ENCODE data around the gene TBC1D22A. TPM values are rescaled to one million over a fixed set of nuclear protein-coding genes. Genes with fewer than 3 reads are reported as not detected.
"Not testable (repeated sequence)": the region's sequence is repeated elsewhere in the genome, so short reads cannot be mapped to it uniquely, and the experiment has no call there.

Gene TBC1D22A
- total and polyA plus RNA-seq, 8 donors: 12.0 to 17.6 (median 15.3) TPM

GRCh38 chr22:47114813-47115517 lies 352.5 kb downstream of the TBC1D22A start:
- DNase-seq: no peak
- intact Hi-C loops (cut with DNase I): no loop called here

DNA sequence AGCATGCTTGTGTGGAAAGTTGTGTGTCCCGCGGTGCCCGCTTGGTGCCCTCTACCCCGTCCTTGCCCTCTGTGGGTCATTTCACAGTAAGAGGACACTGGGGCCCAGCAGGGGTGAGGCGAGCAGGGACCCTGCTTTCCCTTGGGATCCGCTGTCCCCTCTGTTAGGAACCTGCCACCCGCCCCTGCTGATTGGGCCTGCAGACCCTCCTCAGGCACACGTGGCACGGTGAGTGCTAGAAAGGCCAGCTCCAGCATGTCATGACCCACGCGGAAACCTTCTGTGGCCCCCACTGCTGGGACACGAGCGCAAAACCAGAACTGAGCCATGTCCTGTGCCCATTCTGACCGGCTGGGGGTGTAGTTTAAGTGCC lies 353.1 kb downstream of the TBC1D22A start:
- Histone ChIP-seq H3K36me3 (no peaks in the 10 kb centered on the region), H3K27me3 (no peaks in the 10 kb centered on the region), H3K4me3 (no peak overlapping the region), H3K27ac (peak overlapping the region in 2 of 4 donors; percentile 79 to 80), H3K9me3 (no peaks in the 10 kb centered on the region), H3K4me1 (peaks cover 13 to 22% (median 13%) of the 10 kb centered on the region in 3 donors)
- WGBS, 2 donors: 92 to 96% methylated on average over 14 of the region's 14 CpGs
- FAIRE-seq (no peak), ATAC-seq (no peak), DNase-seq (no peak)
- TF ChIP-seq, protein P1, sequence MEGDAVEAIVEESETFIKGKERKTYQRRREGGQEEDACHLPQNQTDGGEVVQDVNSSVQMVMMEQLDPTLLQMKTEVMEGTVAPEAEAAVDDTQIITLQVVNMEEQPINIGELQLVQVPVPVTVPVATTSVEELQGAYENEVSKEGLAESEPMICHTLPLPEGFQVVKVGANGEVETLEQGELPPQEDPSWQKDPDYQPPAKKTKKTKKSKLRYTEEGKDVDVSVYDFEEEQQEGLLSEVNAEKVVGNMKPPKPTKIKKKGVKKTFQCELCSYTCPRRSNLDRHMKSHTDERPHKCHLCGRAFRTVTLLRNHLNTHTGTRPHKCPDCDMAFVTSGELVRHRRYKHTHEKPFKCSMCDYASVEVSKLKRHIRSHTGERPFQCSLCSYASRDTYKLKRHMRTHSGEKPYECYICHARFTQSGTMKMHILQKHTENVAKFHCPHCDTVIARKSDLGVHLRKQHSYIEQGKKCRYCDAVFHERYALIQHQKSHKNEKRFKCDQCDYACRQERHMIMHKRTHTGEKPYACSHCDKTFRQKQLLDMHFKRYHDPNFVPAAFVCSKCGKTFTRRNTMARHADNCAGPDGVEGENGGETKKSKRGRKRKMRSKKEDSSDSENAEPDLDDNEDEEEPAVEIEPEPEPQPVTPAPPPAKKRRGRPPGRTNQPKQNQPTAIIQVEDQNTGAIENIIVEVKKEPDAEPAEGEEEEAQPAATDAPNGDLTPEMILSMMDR (IDR thresholded peaks at IDR 0.05): no peak
- intact Hi-C loops (cut with DNase I): no loop called here

More at GRCh38 chr22:47114813-47115517, 352.5 kb downstream of the TBC1D22A start:
- 91 to 92% methylated on average over 20 of the region's 20 CpGs for WGBS, 2 donors
- peak overlapping the region in 1 of 4 donors; percentile 79 for H3K27ac ChIP-seq
- TF ChIP-seq, protein P1 (IDR thresholded peaks at IDR 0.05): no peak
- H3K4me3 ChIP-seq: no peak overlapping the region
- no peaks in the 10 kb centered on the region for H3K36me3 ChIP-seq
- H3K9me3 ChIP-seq: no peaks in the 10 kb centered on the region
- H3K4me1 ChIP-seq: peaks cover 12 to 22% (median 13%) of the 10 kb centered on the region in 3 donors
- no peaks in the 10 kb centered on the region for H3K27me3 ChIP-seq
- no peak for FAIRE-seq
- ATAC-seq: no peak

- WGBS, 2 donors: 68 to 75% methylated on average over 13 of the region's 13 CpGs
- Histone ChIP-seq H3K4me3 (no peak overlapping the region), H3K4me1 (peaks cover 13 to 22% (median 13%) of the 10 kb centered on the region in 3 donors), H3K27ac (peak overlapping the region; percentile 79 to 90 (median 82)), H3K9me3 (no peaks in the 10 kb centered on the region), H3K27me3 (no peaks in the 10 kb centered on the region), H3K36me3 (no peaks in the 10 kb centered on the region)
- DNase-seq: no peak
- ATAC-seq: no peak
- intact Hi-C loops (cut with DNase I): no loop called here
- TF ChIP-seq, protein P1 (IDR thresholded peaks at IDR 0.05): no peak
- FAIRE-seq: no peak
These were observed 353.5 kb downstream of the TBC1D22A start for GRCh38 chr22:47115921-47116320.

DNA sequence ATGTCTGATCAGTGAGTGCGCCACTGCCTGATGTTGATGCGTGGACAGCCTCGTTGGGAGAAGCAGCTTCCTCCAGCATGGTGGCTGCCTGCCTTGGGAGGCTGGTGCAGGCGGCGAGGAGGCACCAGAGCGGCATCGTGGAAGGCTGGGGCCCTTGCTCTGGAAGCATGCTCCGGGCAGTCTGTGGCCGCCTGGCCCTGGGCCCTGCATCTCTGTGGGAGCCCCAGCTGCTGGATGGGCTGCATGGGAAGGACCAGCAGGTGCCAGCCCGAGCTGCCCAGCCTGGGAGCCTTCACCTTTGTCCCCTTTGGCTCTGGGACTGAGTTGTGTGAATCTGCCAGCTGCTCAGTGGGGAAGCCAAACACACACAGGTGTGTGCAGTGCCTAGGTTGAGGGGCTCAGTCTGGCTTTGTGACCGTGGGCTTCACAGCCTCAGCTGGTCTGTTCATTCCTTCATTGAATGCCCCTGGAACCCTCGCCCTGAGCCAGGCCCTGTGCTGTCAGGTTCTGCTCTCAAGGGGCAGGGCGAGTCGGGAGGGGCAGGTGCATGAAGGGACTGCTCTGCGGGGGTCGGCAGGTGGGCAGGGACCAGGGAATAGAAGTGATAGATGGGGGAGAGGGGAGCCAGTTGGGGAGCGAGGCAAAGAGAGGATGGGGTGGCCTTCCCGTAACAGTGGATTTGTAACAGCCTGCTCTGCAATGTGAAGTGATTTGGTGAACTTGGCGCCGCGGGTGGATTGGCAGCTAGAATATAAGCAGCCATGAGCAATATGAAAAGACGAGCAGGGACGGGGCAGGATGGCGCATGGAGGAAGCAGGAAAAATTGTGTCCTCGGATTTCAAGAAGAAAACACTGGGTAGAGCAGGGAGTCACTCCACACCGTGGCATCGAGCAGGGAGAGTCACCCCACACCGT lies 354.2 kb downstream of the TBC1D22A start:
- WGBS, 2 donors: 42 to 43% methylated on average over 28 of the region's 28 CpGs
- H3K27me3 ChIP-seq: no peaks in the 10 kb centered on the region
- peak; percentile 91 to 94 (median 94) for ATAC-seq
- peaks cover 13 to 22% (median 13%) of the 10 kb centered on the region in 3 donors for H3K4me1 ChIP-seq
- no peak for FAIRE-seq
- no peaks in the 10 kb centered on the region for H3K9me3 ChIP-seq
- H3K27ac ChIP-seq: peak overlapping the region; percentile 79 to 90 (median 82)
- TF ChIP-seq, protein P1 (IDR thresholded peaks at IDR 0.05): no peak
- peak; percentile 84 to 98 (median 95) for DNase-seq
- H3K36me3 ChIP-seq: no peaks in the 10 kb centered on the region
- peak overlapping the region in 1 of 4 donors; percentile 9 for H3K4me3 ChIP-seq
- intact Hi-C loops (cut with DNase I): no loop called here

GRCh38 chr22:47117442-47117841 lies 355.0 kb downstream of the TBC1D22A start:
- H3K4me3 ChIP-seq; ATAC-seq; intact Hi-C loops (cut with DNase I); H3K27me3 ChIP-seq; H3K36me3 ChIP-seq; H3K9me3 ChIP-seq; FAIRE-seq: not testable (repeated sequence)
- Histone ChIP-seq H3K27ac (peak overlapping the region in 3 of 4 donors; percentile 17 to 85 (median 80)), H3K4me1 (peaks cover 13 to 22% (median 13%) of the 10 kb centered on the region in 3 donors)
- 64 to 71% methylated on average over 13 of the region's 18 CpGs for WGBS, 2 donors
- DNase-seq: peak in 3 of 6 donors; percentile 38 to 53 (median 39)
